Esophagus muscularis mucosa (tissue), 4 donors: ENCODE data around the gene DNAI2. TPM values are rescaled to one million over a fixed set of nuclear protein-coding genes. Genes with fewer than 3 reads are reported as not detected.

Source experiments
- DNase-seq: peaks from one replicate; pipeline ENCODE4 v3.0.0-alpha.2; 2017; ENCODE audit errors: extremely low spot score
- H3K27ac ChIP-seq, 4 donors: fragments of 200-600 bp; sonication (generic); replicated peaks in 1 of 4; 1 replicate in 3 of 4; 2 replicates in 1 of 4; pipeline ENCODE4 v1.5.1; 2016 to 2019; ENCODE audit warnings: mild to moderate bottlenecking in 1 of 4
- H3K27me3 ChIP-seq, 4 donors: fragments of 200-600 bp; sonication (generic); one replicate each; pipeline versions ENCODE4 v1.5.1 to v1.6.0; 2016 to 2019
- H3K36me3 ChIP-seq, 4 donors: fragments of 200-600 bp; sonication (generic); one replicate each; pipeline ENCODE4 v1.5.1; 2016 to 2019
- H3K4me1 ChIP-seq, 4 donors: fragments of 200-600 bp; sonication (generic); one replicate each; pipeline ENCODE4 v1.5.1; 2016 to 2019
- H3K4me3 ChIP-seq, 4 donors: fragments of 200-600 bp; sonication (generic); 1 replicate in 2 of 4; 2 replicates in 2 of 4; pipeline ENCODE4 v1.5.1; 2016 to 2019; ENCODE audit warnings: mild to moderate bottlenecking in 4 of 4, moderate library complexity in 1 of 4
- H3K9me3 ChIP-seq, 4 donors: fragments of 200-600 bp; sonication (generic); 1 replicate in 3 of 4; 2 replicates in 1 of 4; pipeline ENCODE4 v1.5.1; 2016 to 2019
- EP300 ChIP-seq: sonication (generic); formaldehyde crosslinking; IDR thresholded peaks from one replicate; pipeline ENCODE4 v1.6.1; 2017; ENCODE audit warnings: antibody characterized with exemption
- POLR2A ChIP-seq: fragments of 450-650 bp; IDR thresholded peaks from one replicate; pipeline ENCODE4 v1.6.1; 2017; ENCODE audit warnings: antibody characterized with exemption, moderate library complexity, mild to moderate bottlenecking, low read depth
- POLR2AphosphoS5 ChIP-seq, 2 donors: sonication (generic); formaldehyde crosslinking; IDR thresholded peaks; one replicate each; pipeline ENCODE4 v1.6.1; 2017; ENCODE audit warnings: antibody characterized with exemption in 2 of 2
- WGBS: methylation state at CpG from one replicate; pipeline ENCODE4 v1.1.5; 2018; 5-methylcytosine and 5-hydroxymethylcytosine counted together
- intact Hi-C: fragments of 100-400 bp; cut with DNase I; formaldehyde crosslinking; loops from one replicate; pipeline ENCODE4 v1.15.1; 2023
- total RNA-seq, 4 donors: library from RNA; depleted of rRNA; stranded (reverse); fragments of >200 nt; gene quantifications; one replicate each; pipeline versions ENCODE4 v1.1.0 to v1.2.1, GENCODE V29; 2016
- TF ChIP-seq, protein P1 (sequence below), 3 experiments: fragments of 200-600 bp in 2 of 3; fragments of 450-650 bp in 1 of 3; sonication (generic) in 2 of 3; IDR thresholded peaks; one replicate each; pipeline ENCODE4 v1.5.1; 2017 to 2019; ENCODE audit warnings: antibody characterized with exemption in 3 of 3, mild to moderate bottlenecking in 2 of 3, moderate library complexity in 1 of 3

DNAI2 gene
- total RNA-seq, 4 donors from 2014 or later: not detected

DNA sequence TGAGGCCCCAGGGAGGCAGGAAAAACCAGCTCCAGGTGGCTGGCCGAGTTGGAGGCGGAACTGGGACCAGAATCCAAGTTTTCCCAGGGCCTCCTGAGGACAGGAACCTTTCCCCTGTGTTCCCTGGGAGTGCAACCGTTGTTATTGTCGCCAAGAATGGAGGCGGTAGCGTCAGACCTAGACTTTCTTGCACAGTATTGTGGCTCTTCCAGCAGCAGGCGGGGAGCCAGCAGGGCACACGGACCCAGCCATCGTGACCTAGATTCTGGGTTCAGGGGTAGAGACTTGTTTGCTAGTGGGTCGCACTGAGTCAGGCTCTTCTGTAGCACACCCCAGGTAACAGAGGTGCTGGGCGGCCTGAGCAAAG lies 51.3 kb downstream of the DNAI2 start:
- peaks cover 0 to 62% (median 9%) of the 10 kb centered on the region in 4 donors for H3K27me3 ChIP-seq
- intact Hi-C loops: no loop called here
- no peak overlapping the region for H3K27ac ChIP-seq
- no peaks in the 10 kb centered on the region for H3K36me3 ChIP-seq
- peak overlapping the region; percentile 39 to 56 (median 46) for H3K4me3 ChIP-seq
- 28% methylated on average over 5 of the region's 11 CpGs for WGBS
- TF ChIP-seq, protein P1, sequence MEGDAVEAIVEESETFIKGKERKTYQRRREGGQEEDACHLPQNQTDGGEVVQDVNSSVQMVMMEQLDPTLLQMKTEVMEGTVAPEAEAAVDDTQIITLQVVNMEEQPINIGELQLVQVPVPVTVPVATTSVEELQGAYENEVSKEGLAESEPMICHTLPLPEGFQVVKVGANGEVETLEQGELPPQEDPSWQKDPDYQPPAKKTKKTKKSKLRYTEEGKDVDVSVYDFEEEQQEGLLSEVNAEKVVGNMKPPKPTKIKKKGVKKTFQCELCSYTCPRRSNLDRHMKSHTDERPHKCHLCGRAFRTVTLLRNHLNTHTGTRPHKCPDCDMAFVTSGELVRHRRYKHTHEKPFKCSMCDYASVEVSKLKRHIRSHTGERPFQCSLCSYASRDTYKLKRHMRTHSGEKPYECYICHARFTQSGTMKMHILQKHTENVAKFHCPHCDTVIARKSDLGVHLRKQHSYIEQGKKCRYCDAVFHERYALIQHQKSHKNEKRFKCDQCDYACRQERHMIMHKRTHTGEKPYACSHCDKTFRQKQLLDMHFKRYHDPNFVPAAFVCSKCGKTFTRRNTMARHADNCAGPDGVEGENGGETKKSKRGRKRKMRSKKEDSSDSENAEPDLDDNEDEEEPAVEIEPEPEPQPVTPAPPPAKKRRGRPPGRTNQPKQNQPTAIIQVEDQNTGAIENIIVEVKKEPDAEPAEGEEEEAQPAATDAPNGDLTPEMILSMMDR (IDR thresholded peaks at IDR 0.05): no peak
- TF ChIP-seq POLR2AphosphoS5 (IDR thresholded peaks at IDR 0.05) (no peak), EP300 (no peak), POLR2A (no peak)
- no peaks in the 10 kb centered on the region for H3K9me3 ChIP-seq
- DNase-seq: no peak
- peaks cover 18 to 21% (median 19%) of the 10 kb centered on the region in 4 donors for H3K4me1 ChIP-seq

DNA sequence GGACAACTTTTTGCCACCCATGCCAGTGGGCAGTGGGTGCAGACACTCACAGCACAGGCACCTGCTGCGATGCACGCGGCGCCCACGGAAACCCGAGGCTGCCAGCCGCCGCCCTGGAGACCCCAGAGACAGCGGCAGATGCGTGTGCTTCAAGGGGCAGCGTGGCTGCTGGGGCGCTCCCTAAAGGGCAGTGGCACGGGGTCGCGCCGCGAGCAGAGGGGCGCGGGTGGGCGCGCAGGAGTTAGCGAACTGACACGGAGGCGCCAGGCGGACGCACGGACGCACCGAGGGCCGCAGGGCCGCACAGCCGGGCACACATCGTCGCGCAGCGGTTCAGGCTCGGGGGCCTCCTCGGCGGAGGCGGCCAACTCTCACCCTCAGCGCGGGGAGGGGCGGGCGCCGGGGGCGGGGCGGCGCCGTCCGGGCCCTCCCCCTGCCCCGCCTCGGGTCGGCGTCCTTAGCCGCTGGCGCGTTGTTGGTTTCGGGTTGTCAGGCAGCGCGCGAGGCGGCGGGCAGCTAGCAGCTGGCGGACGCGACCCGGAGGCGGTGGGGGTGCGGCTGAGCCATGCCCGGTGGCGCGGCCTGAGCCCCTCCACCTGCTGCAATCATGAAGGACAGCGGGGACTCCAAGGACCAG lies 51.8 kb downstream of the DNAI2 start, which contains the start of gene KIF19:
KIF19 (plus strand) TSS at position 484 of the 637 bp plus-strand sequence; CDS start at position 608, 124 bp downstream.
- no CpG with 5 or more reads among the region's 73 CpGs for WGBS
- Histone ChIP-seq H3K36me3 (no peaks in the 10 kb centered on the region), H3K27ac (no peak within 1 kb of the TSS), H3K4me1 (peaks cover 18 to 21% (median 19%) of the 10 kb centered on the region in 4 donors), H3K4me3 (peak within 1 kb of the TSS; percentile 39 to 56 (median 46)), H3K27me3 (peaks cover 0 to 67% (median 9%) of the 10 kb centered on the region in 4 donors), H3K9me3 (no peaks in the 10 kb centered on the region)
- TF ChIP-seq POLR2AphosphoS5 (IDR thresholded peaks at IDR 0.05): no peak
- no peak for TF ChIP-seq EP300
- TF ChIP-seq, protein P1 (IDR thresholded peaks at IDR 0.05): no peak
- TF ChIP-seq POLR2A: no peak
- intact Hi-C loops: no loop called here
- DNase-seq: no peak

DNA sequence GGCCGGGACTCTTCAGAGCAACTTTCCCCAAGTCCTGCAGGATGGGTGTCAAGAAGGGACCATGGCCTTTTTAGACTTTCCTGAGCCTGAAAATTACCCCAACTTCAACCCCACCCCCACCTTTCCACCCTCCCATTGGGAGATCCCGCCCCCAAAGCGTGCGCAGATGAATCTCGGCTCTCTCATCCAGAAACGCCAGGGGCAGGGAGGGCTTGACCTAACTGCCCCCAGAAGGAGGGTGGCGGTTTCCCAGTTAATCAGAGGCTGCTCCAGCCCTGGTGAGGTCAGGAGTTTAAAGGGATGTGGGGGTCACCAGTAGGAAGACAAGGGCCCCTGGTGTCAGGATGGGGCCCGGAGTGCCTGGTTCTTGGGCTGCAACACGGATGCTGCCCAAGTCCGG lies 52.5 kb downstream of the DNAI2 start:
- Histone ChIP-seq H3K27me3 (peaks cover 0 to 71% (median 9%) of the 10 kb centered on the region in 4 donors), H3K4me3 (peak overlapping the region; percentile 39 to 56 (median 46)), H3K27ac (no peak overlapping the region), H3K36me3 (no peaks in the 10 kb centered on the region), H3K4me1 (peaks cover 18 to 21% (median 19%) of the 10 kb centered on the region in 4 donors), H3K9me3 (no peaks in the 10 kb centered on the region)
- DNase-seq: no peak
- WGBS: 28% methylated on average over 8 of the region's 10 CpGs
- no peak for TF ChIP-seq POLR2A
- TF ChIP-seq POLR2AphosphoS5 (IDR thresholded peaks at IDR 0.05): no peak
- TF ChIP-seq, protein P1 (IDR thresholded peaks at IDR 0.05): no peak
- TF ChIP-seq EP300: no peak
- intact Hi-C loops: no loop called here

DNA sequence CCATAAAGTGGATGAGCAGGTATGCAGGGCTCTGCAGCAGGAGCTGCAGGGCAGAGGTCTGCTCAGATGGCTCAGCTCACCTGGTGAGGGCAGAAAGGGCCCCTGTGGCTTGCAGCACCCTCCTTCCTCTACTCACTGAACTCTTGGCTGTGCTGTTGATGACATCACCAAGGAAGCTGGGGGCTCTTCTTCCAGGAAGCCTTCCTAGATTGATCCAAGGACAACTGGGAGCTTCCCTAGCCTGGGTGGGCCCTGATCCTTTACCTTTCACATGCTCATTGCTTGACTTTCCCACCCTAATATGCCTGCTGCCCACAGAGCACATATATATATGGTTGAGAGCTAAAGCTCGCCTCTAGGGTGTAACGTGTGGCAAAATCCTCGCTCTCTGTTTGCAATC lies 54.5 kb downstream of the DNAI2 start:
- H3K4me3 ChIP-seq: no peak overlapping the region
- H3K27me3 ChIP-seq: peaks cover 0 to 75% (median 9%) of the 10 kb centered on the region in 4 donors
- peaks cover 18 to 21% (median 19%) of the 10 kb centered on the region in 4 donors for H3K4me1 ChIP-seq
- TF ChIP-seq EP300 (no peak), POLR2AphosphoS5 (IDR thresholded peaks at IDR 0.05) (no peak), POLR2A (no peak)
- TF ChIP-seq, protein P1 (IDR thresholded peaks at IDR 0.05): no peak
- H3K9me3 ChIP-seq: no peaks in the 10 kb centered on the region
- H3K36me3 ChIP-seq: no peaks in the 10 kb centered on the region
- no peak for DNase-seq
- intact Hi-C loops: no loop called here
- H3K27ac ChIP-seq: no peak overlapping the region
- WGBS: 84% methylated on average over 3 of the region's 3 CpGs
